NCI-H2029 treated with DMSO at 0.1 percent for 48 hours (cell line): ENCODE data around the gene CCT7.
"Not testable (repeated sequence)": the region's sequence is repeated elsewhere in the genome, so short reads cannot be mapped to it uniquely, and the experiment has no call there.

ENCODE experiments used
- DNase-seq: peaks from one replicate; lab custom pipeline; 2025; lab: John Stamatoyannopoulos, UW

Gene CCT7

DNA sequence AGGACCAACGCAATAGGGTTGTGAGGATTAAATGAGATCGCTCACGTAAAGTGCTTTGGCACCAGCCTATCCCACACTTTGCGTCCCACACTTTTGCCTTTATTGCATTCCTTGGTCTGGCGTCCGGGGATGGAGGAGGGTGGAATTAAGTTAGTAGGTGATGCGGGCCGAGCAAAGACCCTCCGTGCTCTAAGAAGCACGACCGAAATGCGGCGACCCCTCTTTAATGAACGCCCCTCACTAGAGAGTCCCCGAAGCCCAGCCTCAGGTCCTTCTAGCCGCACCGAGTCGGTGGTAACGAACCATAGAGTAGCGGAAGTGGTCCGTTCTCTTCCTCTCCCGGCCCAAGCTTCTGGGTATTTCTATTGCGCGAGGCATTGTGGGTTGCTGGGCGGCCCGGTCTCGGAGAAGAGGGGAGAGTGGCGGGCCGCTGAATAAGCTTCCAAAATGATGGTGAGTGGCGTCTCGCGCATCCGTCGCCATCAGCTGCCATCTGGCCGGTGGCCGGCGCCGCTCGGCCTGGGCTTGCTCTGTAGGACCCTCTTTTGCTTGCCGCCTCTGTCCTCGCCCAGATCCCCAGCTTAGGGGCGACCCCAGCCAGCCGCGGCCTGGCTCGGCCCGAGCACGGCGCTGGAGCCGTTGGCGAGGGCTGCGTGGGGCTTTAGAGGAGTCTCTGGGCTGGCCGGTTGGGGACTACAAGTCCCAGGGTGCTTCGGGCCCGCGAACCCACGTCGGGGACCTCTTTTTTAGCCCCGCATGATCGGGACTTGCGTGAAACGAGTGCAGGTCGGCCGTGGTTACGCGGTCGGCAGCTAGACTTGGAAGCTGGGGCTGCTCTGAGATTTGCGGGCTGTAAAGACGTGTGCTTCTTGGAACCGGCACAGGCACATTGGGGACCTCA lies at the start of gene CCT7:
TSS of gene CCT7 (plus strand) at position 377 of the 901 bp plus-strand sequence. CDS start at position 448, 71 bp downstream.
- peak; percentile 55 for DNase-seq

DNA sequence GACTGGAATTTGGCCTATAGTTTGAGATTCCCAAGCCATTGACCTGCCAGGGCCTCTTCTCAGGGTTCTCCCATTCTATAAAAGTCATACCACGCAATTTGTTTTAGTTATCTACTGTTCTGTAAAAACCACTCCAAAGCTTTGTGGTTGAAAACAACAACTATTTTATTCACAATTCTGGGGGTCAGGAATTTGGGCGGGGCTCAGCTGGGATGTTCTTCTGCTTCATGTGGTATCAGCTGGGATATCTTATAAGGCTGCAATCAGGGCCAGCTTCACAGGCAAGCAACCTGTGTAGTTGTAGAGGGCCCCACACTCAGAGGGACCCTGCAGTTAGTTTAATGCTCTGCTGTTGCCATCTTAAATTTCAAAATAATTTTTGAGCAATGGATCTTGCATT lies 48.1 kb upstream of the CCT7 start:
- no peak for DNase-seq

DNA sequence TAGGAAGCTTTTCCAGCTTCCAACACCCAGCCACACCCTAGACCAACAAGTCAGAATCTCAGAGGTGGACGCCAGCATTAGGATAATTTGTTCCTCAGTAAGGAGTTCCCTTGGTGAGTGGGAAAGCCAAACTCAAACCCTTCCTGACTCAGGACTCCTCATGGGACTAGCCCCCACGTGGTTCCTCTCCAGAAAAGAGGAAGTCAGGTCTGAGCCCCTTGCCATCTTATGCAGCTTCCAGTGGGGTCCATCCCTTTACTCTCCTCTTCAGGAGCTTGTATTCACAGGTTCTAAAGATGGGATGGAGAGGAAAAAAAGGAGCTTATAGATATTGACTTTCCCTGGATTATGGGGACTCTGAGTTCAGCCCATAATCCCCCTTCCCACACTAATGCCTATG lies 46.6 kb upstream of the CCT7 start:
- DNase-seq, result no peak

DNA sequence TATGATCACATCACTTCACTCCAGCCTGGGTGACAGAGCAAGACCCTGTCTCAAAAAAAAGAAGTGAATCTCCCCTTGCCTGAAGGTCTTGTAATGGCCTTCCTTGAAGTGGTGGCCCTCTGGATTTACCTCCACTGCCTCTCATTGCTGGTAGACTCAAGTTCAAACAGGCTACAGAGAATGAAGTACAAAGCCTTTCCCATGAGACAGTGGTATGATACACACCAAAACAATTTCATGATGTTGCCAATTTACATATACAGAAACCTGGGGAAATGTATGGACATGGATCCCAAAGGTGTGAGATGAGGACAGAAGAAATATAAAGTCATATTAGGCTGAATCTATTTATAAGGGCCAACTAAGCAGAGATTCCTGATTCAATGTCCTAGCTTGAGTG lies 36.5 kb upstream of the CCT7 start:
- DNase-seq, result no peak

DNA sequence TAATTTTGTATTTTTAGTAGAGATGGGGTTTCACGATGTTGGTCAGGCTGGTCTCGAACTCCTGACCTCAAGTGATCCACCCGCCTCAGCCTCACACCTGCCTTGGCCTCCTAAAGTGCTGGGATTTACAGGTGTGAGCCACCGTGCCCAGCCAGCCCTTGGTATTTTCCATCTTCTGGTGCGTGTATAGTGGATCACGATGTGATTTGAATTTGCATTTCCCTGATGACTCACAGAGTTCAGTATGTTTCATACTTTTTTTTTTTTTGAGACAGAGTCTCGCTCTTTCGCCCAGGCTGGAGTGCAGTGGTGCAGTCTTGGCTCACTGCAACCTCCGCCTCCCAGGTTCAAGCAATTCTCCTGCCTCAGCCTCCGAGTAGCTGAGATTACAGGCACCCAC lies 33.8 kb upstream of the CCT7 start:
- not testable (repeated sequence) for DNase-seq

DNA sequence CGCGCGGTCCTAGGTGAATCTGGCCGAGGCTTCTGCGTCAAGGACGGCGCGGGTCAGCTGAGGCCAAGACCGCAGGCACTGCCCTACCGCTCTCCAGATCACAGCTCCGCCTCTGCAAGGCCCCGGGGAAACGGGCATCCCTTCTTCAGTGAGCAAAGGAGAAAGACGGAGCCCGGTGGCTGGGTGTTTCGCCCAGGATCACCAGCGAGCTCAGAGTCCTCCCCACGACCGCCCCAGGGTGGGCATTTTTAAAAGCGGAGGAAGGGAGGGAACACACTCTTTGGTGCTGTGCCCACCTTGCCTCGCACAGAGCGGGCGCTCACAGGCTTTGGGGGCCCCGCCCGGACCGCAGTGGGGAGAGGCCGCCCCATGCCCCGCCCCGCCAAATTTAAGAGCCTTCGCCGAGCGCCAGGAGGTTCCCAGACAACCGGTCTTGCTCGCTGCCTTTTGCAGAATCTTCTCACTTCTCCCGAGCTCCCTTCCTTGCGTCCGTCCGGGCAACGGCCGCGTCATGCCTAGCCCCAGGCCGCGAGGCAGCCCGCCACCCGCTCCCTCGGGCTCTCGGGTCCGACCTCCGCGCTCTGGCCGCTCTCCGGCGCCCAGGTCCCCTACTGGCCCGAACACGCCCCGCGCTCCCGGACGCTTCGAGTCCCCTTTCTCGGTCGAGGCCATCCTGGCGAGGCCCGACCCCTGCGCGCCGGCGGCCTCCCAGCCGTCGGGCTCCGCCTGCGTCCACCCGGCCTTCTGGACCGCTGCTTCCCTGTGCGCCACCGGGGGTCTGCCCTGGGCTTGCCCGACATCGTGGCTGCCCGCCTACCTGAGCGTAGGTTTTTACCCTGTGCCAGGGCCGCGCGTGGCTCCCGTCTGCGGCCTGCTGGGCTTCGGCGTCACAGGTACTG lies 31.7 kb upstream of the CCT7 start, which contains the start of gene NOTO:
TSS of gene NOTO (plus strand) at position 419 of the 899 bp plus-strand sequence. CDS start at position 512, 93 bp downstream.
- DNase-seq, result no peak

DNA sequence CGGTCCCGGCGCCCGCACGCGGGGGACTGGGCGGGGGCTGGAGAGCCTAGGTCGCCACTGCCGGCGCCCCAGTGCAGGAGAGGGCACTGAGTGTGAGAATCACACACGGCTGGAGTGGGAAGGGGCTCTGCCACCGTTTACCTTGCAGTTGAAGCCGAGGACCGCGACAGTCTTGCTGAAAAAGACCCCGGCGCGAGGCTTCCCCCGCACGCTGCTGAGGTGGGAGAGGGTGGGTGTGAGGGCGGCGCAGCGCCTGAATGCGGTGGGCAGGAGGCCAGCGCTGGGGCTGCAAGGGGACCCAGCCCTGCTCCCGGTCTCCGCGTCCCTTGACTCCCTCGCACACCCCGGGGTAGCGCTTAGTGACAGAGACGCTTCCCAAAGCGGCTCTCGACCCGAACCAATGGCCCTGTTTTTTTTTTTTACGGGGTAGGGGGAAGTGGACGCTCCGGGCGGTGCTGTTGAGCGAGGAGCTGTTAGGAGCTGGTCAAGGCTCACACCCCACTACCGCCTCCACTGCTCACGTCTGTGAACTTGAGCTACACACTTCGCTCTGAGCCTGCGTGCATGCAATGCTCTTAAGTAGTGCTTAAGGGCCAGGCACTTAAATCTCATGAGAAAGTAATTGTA lies 30.9 kb upstream of the CCT7 start:
- no peak for DNase-seq

DNA sequence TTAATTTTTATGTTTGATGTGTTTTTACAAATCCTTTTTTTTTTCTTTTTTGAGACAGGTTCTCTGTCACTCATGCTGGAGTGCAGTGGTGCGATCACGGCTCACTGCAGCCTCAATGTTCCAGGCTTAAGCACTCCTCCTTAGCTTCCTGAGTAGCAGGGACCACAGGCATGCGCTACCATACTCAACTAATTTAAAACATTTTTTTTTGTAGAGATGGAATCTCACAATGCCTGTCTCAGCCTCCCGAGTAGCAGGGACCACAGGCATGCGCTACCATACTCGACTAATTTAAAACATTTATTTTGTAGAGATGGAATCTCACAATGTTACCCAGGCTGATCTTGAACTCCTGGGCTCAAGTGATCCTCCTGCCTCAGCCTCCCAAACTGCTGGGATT lies 28.5 kb upstream of the CCT7 start:
- DNase-seq, result no peak

DNA sequence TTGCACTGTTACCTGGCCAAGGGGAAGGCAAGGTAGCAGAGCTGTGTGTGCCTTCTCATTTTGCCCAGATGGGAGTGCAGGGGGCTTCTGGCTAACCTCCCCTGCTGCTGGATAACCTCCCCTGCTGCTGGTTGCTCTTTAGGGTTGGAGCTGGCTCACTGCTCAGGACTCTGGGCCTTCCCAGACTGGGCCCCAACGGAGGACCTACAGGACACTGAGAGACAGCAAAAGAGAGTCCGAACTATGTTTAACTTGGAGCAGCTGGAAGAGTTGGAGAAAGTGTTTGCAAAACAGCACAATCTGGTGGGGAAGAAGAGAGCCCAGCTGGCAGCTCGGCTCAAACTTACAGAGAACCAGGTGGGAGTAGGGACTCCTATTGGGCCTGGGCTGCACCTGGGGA lies 25.9 kb upstream of the CCT7 start:
- DNase-seq, result no peak

DNA sequence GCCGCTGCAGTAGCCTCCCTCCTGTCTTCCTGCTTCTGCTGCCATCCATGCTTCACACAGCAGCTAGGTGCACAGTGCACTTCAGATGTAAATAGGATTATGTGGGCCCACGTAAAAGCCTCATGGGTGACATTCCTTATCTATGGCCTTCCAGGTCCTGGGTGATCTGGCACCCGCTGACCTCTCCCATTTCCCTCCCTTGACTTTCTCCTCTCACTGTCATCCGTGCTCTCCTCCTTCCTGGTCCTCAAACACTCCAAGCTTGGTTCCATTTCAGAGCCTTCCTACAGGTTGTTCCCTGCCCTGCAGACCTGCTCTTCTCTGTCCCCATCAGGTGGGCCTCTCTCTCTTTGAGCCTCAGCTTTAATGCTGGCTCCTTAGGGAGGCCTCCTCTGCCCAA lies 24.1 kb upstream of the CCT7 start:
- no peak for DNase-seq

DNA sequence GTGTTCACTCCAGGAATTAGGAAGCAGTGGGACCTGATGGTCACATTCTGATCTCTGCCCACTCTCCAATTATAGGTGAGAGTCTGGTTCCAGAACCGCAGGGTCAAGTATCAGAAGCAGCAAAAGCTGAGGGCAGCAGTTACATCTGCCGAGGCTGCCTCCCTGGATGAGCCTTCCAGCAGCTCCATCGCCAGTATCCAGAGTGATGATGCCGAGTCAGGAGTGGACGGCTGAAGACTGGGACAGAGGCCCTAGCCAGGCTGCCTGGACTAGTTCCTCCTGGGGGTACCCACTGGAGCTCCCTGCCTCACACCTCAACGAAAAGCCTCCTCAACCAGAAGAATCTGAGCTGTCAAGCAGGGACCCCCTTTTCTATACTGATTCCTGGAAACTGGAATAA lies 23.4 kb upstream of the CCT7 start:
- DNase-seq, result no peak

DNA sequence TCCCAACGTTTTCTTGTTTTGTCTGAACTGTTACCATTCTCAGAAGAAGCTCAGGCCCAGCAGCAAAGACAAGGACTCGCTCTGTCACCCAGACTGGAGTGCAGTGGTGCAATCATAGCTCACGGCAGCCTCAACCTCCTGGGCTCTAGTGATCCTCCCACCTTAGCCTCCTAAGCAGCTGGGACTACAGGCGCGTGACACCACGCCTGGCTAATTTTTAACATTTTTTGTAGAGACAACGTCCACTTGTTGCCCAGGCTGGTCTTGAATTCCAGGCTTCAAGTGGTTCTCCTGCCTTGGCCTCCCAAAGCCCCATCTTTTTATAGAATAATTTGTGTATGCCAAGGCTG lies 22.0 kb upstream of the CCT7 start:
- no peak for DNase-seq

DNA sequence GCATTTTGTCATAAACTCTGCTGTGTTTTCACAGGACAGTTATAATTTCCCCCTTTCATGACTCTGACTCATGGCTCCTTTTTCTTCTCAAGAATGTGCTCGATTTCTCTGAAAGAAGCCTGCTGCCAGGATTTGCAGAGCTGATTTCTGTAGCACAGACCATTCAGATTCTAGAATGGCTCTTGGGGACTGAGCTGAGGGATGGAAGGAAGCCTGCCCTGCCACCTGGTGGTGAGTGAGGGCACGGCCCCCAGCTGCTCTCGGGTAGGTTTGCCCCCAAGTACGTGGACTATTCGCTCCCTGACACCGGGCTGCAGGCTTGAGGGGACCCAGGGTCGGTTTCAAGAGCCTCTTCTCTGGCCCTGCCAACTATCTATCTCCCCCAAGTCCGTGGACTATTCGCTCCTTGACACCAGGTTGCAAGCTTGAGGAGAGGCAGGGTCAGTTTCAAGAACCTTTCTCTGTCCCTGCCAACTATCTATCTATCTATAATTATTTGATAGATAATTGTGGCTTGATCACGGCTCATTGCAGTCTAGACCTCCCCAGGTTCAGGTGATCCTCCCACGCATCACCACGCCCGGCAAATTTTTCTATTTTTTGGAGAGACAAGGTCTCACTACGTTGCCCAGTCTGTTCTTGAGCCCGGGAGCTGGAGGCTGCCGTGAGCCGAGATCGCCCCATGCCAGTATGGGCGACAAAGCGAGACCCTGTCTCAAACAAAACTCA lies 21.5 kb upstream of the CCT7 start:
- DNase-seq, result peak; percentile 19

DNA sequence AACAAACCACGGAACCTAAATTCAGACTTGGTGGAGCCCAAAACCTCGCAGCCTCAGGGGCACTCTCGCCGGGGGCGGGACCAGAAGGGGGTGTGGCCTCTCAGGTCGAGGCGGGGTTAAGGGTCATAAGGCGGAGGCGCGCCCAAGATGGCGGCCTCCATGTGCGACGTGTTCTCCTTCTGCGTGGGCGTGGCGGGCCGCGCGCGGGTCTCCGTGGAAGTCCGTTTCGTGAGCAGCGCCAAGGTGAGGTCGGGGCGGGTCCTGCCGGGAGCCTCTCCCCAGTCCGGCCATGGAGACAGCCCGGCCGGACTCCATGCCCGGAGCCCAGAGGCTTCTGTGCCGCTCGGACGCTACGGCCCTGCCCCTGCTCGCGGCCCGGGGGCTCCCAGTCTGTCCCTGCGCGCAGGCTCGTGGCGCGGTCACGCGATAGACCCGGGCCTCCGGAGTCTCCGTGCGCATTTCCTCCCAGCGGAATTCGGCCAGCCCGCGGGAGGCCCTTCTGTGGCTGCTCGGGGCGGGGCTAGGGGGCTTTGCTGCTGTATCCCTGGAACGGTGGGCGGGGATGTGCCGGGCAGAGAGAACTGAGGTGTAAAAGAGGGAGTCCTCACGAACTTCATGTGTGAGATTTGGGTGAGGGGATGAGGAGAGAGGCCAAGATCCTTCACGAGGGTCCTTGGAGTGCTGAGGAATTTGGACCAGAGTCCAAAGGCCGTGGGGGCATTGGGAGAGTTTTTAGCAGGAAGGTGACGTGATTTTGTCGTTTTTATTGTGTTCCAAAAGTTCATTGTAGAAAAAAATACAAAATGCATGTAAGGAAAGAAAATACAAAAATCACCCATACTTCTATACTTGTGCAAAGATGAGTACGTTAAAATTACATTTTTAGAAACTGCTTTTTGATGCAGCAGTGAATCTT lies 19.7 kb upstream of the CCT7 start, which contains the start of gene SMYD5:
TSS of gene SMYD5 (plus strand) at position 126 of the 916 bp plus-strand sequence. CDS start at position 148, 22 bp downstream.
- peak; percentile 39 for DNase-seq

DNA sequence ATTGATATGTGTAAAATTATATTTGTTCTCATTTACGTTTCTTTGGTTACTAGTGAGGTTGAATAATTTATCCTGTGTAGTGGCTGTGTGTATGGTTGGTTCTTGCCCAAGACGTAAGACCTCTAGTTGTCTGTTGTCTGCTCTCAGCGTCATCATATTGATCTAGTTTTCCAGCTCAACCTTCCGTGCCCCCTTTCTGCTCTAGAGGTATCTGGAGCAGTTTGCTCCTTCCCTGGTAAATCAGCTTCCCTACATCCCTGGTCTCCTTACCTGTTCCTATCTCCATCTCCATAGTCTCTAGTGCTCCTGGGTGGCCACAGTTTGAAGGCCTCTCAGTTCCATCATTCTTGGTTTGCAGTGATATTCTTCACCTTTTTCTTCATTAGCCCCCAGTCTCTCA lies 18.9 kb upstream of the CCT7 start:
- DNase-seq, result no peak

DNA sequence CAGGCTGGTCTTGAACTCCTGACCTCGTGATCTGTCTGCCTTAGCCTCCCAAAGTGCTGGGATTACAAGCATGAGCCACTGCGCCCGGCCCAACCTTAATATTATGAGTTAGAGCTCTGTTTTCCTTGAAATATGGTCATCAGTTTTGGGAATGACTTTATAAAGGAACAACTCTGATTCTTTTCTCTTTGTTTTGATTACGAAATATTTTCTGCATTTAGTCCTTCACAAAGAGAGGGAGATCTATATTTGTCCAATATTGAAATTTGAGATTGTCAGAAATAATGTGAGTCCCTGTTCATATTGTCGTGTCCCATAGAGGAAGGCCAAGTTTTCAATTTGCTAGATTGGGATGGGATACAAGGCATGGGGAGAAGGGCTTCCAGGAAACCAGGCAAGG lies 16.9 kb upstream of the CCT7 start:
- no peak for DNase-seq

DNA sequence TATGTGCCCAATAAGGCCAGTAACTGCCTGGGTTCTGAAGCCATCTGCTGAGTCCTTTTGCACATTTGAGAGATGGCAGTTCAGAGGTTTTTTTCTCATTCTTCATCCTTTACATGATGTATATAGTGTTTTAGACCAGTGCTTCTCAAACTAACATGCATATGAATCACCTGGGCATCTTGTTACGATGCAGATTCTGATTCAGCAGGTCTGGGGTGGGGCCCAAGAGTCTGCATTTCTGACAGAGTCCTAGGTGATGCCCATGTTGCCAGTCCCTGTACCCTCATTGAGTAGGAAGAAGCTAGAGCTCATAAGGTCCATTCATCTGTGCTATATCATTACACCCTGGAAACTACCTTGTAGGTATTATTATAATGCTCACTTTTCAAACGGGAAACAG lies 16.3 kb upstream of the CCT7 start:
- DNase-seq, result no peak

DNA sequence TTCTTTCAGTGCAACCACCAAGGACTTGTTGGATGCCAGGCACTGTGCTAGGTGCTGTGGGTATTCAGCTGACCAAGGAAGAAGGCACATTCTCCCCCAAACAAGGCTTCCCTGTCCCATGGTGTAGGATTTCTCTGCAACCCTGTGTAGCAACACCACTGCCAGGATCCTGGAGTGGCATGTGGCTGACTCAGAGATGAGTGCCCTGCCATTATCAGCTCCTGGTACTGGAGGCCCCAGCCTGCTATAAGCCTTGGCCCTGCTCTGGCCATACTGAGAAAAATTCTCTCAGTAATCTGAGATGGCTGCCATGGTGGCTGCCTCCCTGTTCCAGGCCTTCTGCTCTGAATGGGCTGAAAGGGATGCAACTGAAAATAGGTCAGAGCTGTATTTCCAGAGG lies 15.8 kb upstream of the CCT7 start:
- DNase-seq, result no peak

DNA sequence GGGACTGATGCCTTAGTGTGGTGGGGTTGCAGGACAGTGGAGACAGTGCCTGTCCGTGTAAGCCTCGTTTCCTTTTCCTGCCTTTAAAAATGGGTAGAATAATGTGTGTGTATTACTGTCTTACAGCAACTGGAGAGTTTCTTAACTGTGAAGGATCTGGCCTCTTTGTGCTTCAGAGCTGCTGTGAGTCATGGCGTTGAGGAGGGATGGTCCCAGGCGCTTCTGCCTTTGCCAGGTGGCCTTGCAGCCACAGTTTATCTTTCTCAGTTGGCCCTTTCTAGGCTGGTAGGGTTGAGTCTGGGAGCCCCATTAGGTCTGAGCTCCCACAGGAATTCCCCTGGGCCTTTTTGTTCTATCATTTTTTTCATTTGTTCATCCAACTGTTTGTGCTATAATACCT lies 10.3 kb upstream of the CCT7 start:
- no peak for DNase-seq

DNA sequence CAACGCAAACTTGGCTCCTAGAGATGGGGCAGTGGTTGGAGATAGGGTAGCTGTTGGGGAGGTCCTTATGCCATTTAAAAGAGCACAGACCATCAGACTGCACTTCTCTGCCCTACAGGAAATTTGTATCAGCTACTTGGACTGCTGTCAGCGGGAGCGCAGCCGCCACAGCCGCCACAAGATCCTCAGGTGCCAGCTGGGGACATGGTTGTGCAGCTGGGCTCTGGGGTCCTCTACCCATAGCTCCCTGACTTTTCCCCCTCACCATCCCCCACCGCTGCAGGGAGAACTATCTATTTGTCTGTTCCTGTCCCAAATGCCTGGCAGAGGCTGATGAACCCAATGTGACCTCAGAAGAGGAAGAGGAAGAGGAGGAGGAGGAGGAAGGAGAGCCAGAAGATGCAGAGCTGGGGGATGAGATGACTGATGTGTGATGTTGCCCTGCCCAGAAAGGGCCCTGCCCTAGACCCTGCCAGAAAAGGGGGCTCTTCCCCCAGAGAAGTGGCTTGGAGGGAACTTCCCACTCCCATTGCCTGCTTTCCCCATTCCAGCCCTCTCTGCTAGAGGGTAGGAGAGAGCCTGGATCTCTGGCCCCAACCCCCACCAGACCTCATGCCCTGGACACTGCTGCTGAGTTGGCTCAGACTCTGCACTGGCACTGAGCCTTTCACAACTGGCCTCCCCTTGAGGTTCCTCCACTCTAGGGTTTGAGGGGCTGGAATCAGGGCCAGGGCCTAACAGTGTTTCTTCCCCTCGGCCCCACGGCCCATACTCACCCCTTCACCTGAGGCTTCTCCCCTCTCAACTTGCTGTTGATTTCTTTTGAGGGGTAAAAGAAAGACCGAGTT lies 8.4 kb upstream of the CCT7 start:
- DNase-seq, result no peak
